Measurements from ENCODE around the gene IPO11.
"Not testable (repeated sequence)": the region's sequence is repeated elsewhere in the genome, so short reads cannot be mapped to it uniquely, and the experiment has no call there.

The IPO11 gene

DNA sequence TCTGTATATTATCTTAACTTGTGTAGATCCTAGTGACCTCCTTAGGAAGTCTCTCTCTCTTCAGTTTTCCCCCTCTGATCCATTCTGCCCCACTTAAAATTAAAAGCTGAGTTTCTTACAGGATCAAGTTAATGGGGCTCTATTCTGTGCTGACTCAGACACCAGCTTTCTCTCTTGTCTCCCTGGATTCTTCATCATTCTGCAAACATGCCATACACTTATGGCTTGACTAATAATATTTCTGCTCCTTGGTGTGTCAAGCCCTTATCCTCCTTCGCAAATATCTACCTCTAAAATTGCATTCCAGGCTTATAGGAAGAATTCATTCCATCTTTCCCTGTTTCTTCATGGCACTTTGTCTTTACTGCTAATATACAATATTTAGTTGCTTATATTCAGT, 184.1 kb downstream of the IPO11 start:
- DNase-seq, result no peak

DNA sequence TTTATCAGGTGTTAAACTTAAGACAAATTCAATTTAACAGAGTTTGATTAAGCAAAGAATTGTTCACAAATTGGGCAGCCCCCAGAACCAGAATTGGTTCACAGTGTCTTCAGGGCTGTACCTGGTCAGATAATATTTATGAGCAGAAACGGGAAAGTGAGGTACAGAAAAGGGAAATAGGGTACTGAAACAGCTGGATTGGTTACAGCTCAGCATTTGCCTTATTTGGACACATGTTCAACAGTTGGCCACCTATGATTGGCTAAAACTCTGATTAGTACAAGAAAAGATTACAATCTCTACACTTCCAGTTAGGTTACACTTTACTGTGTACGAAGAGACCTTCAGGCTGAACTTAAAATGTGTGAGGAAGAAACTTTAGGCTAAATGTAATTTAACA, 184.8 kb downstream of the IPO11 start:
- DNase-seq, result no peak

DNA sequence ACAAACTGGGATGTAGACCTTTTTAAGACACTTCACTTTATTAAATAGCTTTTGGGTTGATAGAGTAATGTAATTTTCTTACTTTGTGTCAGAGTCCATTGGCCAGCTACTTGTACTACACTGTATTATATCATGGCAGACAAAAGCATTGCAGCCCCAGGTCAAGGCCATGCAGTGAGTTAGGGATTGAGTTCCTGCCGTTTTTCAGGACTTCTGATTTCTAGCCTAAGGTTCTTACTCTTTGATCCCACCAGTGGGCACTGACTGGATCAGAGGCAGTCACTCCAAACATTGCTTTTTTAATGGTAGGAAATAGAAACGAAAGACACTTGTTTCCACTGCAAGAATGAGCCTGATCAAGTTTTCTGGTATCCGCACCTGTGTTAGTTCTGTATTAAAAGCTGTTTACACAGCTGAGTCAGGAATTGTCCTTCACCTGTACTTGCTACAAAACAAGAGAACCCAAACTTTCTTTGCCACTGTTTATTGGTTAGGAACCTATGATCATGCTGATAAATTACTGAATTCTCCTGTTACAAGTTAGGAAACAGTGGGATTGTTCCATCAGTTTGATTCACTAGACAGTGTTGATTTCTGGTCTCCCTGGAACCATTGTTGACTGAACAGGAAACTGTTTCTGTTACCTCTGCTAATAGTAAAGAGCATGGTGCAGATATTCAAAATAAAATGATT, 188.1 kb downstream of the IPO11 start:
- DNase-seq, result no peak

DNA sequence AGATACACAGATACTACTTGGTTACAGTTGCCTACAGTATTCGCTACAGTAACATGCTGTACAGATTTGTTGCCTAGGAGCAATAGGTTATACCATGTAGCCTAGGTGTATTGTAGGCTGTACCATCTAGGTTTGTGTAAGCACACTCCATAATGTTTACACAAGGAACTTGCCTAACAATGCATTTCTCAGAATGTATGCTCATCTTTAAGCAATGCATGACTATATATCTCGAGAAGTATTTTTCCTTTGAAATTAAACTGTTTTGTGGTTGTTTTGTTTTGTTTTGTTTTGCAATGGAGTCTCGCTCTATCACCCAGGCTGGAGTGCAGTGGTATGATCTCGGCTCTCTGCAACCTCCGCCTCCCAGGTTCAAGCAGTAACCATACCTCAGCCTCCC, 191.4 kb downstream of the IPO11 start:
- DNase-seq, result no peak

DNA sequence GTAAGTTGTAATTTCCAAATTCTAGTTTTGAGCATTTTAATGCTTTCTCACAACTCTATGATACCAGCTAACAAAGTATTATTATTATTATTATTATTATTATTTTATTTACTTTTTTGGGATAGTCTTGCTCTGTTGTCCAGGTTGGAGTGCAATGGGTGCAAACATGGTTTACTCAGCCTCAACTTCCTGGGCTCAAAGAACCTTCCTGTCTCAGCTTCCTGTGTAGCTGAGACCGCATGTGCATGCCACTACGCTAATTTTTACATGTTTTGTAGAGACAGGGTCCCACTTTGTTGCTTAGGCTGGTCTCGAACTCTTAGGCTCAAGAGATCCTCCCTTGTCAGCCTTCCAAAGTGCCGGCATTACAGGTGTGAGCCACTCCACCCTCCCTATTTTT, 193.1 kb downstream of the IPO11 start:
- DNase-seq, result no peak

DNA sequence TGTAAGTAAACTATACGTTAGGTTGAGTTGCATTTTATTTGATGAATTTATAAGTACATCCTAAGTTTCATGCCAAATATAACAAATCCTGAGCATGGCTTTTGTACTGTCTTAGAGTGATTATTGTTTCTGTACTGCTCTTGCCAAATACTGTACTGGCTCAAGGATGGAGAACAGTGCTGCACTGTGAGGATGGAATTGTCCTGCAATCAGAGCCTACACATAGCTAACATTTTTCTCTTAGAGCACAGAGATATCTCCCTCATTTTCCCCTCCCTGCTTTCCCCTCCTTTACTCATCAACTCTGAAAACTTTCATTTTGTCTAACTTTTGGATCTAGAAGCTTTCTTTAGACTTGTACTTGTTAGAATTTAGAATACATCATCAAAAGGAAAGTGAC, 194.3 kb downstream of the IPO11 start:
- DNase-seq, result no peak

DNA sequence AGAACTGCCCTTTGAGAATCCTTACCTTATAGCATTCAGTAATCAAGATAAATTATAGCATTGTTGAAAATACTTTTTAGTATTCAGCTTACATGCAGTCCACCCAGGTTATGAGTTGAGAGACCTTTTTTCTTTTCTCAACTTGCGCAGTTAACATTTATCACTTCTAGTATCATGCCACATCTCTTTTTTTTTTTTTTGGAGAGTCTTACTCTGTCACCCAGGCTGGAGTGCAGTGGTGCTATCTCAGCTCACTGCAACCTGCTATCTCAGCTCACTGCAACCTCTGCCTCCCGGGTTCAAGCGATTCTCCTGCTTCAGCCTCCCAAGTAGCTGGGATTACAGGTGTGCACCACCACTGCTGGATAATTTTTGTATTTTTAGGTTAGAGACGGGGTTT, 195.1 kb downstream of the IPO11 start:
- DNase-seq, result no peak

DNA sequence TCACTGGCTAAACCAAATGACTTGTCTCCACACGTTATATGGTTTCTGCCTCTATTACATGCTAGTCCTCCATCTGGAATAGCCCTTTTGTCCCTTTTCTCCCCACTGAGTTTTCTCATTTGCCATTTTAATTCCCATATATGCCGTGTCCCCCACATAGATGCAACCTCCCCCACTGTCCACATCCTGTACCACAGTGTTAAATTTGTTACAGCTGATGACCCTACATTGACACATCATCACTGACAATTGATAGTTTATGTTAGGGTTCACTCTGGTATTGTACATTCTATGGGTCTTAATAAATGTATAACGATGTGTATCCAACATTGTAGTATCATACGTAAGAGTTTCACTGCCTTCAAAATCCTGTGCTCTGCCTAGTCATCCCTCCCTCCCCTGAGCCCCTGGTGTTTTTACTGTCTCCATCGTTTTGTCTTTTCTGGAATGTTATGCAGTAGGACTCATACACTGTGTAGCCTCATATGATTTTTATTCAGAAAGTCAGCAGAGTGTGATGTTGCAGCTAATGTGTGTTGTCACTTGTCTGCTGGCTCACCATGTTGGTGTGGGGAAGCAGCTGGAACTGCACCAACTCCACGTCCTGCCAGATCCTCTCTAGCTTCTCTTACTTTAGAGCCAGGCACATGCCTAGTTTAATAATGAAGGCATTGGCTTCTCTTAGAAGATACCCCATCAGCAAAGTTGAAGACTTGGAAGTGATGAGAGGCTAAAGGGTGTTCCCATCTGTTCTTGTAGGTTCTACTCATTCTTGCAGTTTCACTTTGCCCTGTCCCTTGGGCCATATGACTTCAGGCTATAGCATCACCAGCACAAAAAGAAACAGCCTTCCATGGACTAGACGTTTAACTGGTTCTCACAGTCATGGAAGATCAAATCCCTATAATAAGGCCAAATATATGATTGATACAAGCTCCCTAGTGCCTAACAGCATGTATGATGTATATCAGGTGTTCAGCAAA, 196.3 kb downstream of the IPO11 start:
- DNase-seq, result peak in 20 of 58 donors; percentile 1 to 33 (median 10)

DNA sequence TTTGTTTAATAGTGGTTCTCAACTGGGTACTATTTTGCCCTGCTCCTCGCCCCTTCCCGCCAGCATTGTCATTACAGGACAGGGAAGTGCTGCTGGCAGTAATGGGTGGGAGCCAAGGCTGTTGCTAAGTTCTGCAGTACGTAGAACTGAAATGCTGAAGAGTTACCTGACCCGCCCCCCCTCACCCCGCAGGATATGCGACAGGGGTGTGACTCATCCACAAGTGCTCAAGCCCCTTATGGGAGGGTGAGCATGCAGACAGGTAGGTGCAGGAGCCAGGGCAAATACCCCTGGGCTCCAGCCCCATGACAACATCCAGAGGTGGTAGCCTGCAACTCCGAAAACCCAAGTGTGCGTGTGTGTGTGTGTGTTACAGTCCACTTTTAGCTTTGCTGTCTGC, 201.8 kb downstream of the IPO11 start:
- no peak for DNase-seq

DNA sequence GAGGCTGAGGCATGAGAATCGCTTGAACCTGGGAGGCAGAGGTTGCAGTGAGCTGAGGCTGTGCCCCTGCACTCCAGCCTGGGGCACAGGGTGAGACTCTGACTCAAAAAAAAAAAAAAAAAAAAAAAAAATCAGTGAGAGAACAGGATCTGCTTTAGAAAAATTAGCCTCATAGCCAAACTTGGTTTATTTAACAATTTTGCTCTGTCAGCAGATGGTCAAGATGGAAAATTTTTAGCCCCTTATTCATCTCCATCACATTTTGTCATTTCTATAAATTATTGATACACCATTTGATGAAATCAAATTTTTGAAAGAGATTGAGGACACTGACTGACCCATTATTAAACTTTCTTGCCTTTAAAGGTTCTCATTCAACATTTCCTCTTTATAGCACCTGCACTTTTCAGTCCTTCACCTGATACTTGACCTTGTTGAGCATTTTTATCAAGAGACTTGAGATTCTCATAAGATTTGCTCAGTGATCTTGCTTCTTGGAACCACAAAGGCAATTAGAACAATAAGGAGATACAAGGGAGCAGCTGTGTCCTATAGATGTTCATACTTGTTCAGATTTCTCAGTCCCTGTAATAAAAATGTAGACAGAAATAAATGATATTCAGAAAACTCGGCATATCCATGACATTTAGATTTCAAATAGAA, 204.2 kb downstream of the IPO11 start:
- DNase-seq, result no peak

DNA sequence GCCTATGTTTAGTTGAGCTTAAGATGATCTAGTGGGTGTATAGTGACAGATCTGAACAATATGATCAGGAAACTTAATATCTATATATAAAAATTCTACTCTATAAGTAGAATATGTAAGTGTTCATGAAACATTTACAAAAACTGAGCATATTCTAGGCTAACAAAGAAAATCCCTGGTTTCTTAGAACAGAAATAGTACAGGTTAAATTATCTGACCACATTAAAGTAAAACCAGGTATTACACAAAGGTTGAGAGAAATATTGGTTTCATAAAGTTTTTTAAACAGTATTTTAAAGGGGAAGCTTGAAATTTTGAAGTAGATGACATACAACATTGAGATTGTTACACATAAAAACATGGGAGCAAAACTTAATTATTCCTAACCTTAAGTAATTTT, 205.4 kb downstream of the IPO11 start:
- no peak for DNase-seq

DNA sequence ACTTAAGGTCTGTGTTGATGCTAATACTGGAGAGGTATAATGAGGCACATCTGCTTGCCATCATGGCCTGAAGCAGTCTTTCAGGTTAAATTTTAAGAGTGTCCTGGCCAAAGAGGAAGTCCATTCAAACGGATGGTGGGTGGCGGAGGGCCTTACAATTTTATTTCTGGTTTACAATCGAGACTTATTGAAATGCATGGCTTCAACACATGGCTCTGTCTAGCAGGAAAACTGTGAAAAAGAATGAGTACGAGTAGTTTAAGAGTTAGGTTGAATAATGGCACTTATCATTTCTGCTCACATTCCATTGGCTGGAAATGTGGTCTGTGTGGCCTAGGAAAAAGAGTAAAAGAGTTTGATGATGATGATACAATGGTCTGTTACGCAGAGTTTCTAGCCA, 208.2 kb downstream of the IPO11 start:
- no peak for DNase-seq

DNA sequence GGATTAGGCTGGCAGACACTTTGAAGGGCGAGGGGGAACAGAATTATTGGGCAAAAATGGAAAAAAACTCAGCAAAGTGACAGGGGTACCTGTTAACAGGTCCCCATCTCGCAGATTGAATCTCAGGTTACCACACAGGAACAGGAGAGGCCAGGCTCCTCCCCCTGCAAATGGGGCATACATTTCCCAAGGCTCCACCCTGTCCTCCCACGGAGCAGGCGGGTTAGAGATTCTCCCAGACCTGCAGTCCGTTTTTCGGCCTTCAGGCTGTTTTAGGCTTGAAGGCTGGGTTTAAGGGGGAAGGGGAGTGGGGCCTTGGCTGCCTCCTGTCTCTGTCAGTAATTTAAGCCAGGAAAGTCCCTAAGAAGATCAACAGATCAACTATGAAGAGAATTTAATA, 208.7 kb downstream of the IPO11 start:
- DNase-seq, result no peak

DNA sequence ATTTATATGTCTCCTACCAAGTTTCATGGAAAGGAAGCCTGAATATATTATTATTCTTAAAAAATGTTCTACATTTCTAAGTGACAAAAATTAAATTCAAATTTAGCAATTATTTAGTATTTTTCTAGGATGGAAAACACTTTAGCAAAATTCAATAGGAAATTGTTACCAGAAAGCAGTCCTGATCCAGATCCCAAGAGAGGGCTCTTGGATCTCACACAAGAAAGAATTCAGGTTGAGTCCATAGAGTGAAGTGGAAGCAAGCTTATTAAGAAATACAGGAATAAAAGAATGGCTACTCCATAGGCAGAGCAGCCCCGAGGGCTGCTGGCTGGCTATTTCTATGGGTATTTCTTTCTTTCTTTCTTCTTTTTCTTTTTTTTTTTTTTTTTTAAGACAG, 210.7 kb downstream of the IPO11 start:
- DNase-seq, result no peak

DNA sequence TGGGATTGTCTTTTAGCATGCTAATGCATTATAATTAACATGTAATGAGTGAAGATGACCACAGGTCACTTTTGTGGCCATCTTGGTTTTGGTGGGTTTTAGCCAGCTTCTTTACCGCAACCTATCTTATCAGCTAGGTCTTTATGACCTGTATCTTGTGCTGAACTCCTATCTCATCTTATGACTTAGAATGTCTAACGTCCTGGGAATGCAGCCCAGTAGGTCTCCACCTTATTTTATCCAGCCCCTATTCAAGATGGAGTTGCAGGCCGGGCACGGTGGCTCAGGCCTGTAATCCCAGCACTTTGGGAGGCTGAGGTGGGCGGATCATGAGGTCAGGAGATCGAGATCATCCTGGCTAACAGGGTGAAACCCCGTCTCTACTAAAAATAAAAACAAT, 211.9 kb downstream of the IPO11 start:
- not testable (repeated sequence) for DNase-seq

DNA sequence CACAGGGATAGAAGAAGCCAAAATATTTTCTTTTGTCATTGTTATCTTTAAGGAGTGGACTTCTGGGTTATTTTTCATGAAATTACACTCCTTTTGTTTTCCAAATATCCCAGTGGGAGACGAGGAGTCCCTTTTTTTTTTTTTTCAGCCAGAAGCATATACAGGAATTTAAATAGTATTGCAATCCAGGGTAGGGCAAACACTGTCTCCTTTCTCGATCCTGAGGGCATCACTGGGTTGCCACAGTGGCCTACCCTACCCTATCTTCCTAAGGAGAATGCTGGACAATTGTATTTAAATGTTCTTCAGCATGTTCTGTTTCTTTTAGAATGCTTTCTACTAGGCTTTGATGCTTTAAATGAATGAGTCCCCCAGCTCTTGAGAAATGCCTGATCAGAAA, 214.0 kb downstream of the IPO11 start:
- no peak for DNase-seq

DNA sequence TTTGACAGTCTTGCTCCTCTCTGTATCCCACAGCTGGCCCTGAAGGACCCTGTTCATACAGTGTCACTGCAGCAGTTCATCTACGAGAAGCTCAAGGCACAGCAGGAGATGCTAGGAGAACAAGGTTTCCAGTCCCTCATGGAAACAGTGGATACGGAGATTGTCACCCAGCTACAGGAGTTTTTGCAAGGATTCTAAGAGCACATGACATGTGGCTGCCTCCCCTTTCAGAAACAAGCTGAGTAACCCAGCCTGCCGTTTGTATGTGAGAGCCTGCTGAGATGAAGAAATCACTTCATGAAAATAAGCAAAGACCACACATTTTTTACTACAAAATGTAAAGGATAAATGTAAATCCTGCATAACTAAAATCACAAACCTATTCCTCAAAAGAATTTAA, 214.6 kb downstream of the IPO11 start:
- no peak for DNase-seq

DNA sequence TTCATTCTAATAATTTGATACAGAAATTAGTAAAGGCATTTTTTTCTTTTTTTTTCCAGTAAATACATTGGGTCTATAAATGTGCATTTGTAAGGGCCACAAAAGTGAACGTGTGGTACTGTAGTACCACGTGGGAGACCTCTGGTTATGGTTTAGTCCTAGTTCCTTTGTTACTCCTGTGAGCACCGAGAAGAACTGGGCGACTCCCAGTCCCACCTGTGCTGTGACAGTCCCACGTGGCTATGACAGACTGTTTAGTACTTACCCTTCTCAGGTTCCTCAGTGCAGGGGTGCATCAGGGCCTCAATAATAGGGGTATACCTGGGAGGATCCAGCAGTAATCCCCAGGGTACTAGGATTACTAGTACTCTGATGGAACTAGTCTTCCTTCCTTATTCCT, 215.3 kb downstream of the IPO11 start:
- no peak for DNase-seq

DNA sequence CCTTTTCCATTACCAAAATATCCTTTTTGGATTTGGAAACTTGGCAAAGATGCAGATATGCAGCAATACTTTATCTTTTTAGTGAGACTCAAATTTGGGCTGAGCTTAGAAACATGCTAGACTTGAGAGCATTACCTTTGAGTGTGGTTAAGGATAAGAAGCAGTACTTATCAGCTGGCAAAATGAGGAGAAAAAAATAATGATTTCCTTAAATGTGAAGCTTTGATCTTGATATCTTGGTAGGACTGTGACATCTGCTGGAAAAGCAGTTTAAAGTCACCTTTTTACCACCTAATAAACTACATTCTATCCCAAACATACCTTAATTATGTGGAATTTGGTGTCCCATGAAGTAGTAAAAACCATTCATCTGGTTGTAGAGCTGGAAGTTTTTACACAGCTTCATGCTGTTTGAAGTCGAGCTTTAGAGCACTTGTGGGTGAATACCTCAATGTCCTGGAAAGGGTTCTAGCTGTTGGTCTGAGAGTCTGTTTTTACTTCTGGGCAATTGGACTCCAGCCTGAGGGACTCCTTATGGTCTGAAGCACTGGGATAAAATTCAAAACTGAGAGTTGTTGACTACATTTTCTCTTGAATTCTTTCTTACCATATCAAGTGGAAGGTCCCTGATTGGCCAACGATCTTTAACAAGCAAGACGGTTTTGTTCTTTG, 219.5 kb downstream of the IPO11 start:
- DNase-seq, result no peak

DNA sequence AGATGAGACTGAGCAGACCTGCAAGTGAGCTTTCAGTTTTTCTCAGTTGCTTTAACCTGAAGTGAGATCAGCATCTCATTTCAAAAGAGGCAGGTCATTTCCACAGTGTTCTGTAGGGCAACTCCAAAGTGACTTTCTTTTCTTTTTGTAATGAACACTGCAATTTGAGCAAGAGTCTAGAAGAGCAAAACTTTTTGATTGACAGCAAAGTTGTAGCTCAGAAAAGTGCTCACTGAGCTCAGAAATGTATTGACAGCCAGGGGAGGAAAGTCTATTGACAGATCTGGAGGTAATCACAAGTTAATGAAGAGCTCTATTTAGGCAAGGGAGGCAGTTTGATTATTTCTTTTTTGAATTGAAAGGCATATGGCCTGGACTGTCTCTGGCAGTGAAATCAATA, 220.7 kb downstream of the IPO11 start:
- no peak for DNase-seq

DNA sequence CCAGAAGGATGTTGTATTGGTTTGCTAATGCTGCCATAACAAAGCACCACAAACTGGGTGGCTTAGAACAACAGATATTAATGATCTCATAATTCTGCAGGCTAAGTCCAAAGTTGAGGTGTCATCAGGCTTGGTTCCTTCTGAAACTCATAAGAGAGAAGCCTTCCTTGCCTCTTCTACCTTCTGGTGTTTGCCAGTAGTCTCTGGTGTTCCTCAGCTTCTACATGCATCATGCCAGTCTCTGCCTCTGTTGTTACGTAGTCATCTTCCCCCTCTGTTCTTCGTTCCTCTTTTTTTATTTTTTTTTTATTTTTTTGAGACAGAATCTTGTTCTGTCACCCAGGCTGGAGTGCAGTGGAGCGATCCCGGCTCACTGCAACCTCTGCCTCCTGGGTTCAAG, 227.9 kb downstream of the IPO11 start:
- no peak for DNase-seq

DNA sequence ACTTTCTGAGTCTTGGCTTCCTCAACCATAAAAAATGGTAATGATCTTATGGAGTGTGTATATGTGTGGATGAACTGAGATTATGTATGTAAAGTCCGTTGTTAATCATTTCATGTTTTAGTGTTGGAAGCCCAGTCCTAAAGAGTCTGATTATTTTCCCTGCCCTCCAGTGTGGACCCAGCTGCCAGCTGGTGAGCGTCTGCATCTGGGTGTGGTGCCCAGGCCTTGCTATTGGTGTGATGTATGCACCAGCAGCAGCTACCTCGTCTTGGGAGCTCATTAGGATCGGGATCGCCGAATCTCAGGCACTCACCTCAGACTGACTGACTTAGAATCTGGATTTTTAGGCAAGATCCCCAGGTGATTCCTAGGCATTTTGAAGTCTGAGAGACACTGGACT, 229.9 kb downstream of the IPO11 start:
- DNase-seq, result no peak
